GM15510 (cell line): Measurements from ENCODE around the gene KRT3.

Source experiments
- POLR2A ChIP-seq: IDR thresholded peaks from 3 replicates; pipeline ENCODE4 v1.6.1; 2011; ENCODE audit warnings: borderline replicate concordance; ENCODE audit not compliant: insufficient read length; ENCODE audit errors: extremely low read depth

KRT3 gene

GRCh38 chr12:52759218-52759617, 36.7 kb downstream of the KRT3 start:
- TF ChIP-seq POLR2A = no peak

- no peak for TF ChIP-seq POLR2A
Measured at GRCh38 chr12:52757449-52758176, 38.3 kb downstream of the KRT3 start.

GRCh38 chr12:52756281-52756960, 39.5 kb downstream of the KRT3 start:
- TF ChIP-seq POLR2A = no peak

GRCh38 chr12:52755533-52755932, 40.4 kb downstream of the KRT3 start:
- TF ChIP-seq POLR2A = no peak

GRCh38 chr12:52754135-52754534, 41.8 kb downstream of the KRT3 start:
- TF ChIP-seq POLR2A = no peak

- no peak for TF ChIP-seq POLR2A
Measured at GRCh38 chr12:52753283-52753682, 42.6 kb downstream of the KRT3 start.

GRCh38 chr12:52752516-52752915, 43.4 kb downstream of the KRT3 start:
- no peak for TF ChIP-seq POLR2A

GRCh38 chr12:52751795-52752194, 44.1 kb downstream of the KRT3 start:
- TF ChIP-seq POLR2A = no peak

- TF ChIP-seq POLR2A = no peak
Measured at GRCh38 chr12:52749827-52750226, 46.1 kb downstream of the KRT3 start.

- no peak for TF ChIP-seq POLR2A
Measured at GRCh38 chr12:52748578-52748977, 47.3 kb downstream of the KRT3 start.

- no peak for TF ChIP-seq POLR2A
Measured at GRCh38 chr12:52745554-52745953, 50.4 kb downstream of the KRT3 start.

GRCh38 chr12:52744493-52745156, 51.3 kb downstream of the KRT3 start:
- no peak for TF ChIP-seq POLR2A

- no peak for TF ChIP-seq POLR2A
Measured at GRCh38 chr12:52742822-52743457, 53.0 kb downstream of the KRT3 start.

- no peak for TF ChIP-seq POLR2A
Measured at GRCh38 chr12:52742196-52742580, 53.7 kb downstream of the KRT3 start.
